ENCODE measurements around the gene ANKRD24. TPM values are rescaled to one million over a fixed set of nuclear protein-coding genes. Genes with fewer than 3 reads are reported as not detected.
"Not testable (repeated sequence)": the region's sequence is repeated elsewhere in the genome, so short reads cannot be mapped to it uniquely, and the experiment has no call there.

ANKRD24 gene
- total and polyA plus RNA-seq, 9 donors, result 0.45 to 1.3 (median 1.2) TPM

GRCh38 chr19:4268816-4269430, 86.4 kb downstream of the ANKRD24 start:
- peaks cover 1% of the 10 kb centered on the region for H3K4me1 ChIP-seq (ENCODE audit: insufficient read depth)
- H3K9me3 ChIP-seq, result no peaks in the 10 kb centered on the region
- no peaks in the 10 kb centered on the region for H3K27me3 ChIP-seq
- WGBS, 3 donors, result 87 to 89% (median 89%) methylated on average over 12 to 13 of the region's 13 CpGs
- H3K36me3 ChIP-seq, result no peaks in the 10 kb centered on the region
- intact Hi-C loops (cut with DNase I), result loop anchor here (5.0 to 10.0 kb wide), 6 partner anchors 76 to 286 kb away; partner anchors contain the start of genes MPND (in 1 of the 4) and SEMA6B (in 1 of the 4)
- H3K4me3 ChIP-seq, result no peak overlapping the region
- no peak for DNase-seq
- H3K27ac ChIP-seq, result no peak overlapping the region
- TF ChIP-seq, protein P1, sequence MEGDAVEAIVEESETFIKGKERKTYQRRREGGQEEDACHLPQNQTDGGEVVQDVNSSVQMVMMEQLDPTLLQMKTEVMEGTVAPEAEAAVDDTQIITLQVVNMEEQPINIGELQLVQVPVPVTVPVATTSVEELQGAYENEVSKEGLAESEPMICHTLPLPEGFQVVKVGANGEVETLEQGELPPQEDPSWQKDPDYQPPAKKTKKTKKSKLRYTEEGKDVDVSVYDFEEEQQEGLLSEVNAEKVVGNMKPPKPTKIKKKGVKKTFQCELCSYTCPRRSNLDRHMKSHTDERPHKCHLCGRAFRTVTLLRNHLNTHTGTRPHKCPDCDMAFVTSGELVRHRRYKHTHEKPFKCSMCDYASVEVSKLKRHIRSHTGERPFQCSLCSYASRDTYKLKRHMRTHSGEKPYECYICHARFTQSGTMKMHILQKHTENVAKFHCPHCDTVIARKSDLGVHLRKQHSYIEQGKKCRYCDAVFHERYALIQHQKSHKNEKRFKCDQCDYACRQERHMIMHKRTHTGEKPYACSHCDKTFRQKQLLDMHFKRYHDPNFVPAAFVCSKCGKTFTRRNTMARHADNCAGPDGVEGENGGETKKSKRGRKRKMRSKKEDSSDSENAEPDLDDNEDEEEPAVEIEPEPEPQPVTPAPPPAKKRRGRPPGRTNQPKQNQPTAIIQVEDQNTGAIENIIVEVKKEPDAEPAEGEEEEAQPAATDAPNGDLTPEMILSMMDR (IDR thresholded peaks at IDR 0.05), result no peak
- TF ChIP-seq EP300 (IDR thresholded peaks at IDR 0.05) (no peak), POLR2A (IDR thresholded peaks at IDR 0.05) (no peak)

- 65 to 79% (median 69%) methylated on average over 10 of the region's 10 CpGs for WGBS, 3 donors
- Histone ChIP-seq H3K4me1 (ENCODE audit: insufficient read depth) (peaks cover 1% of the 10 kb centered on the region), H3K9me3 (no peaks in the 10 kb centered on the region), H3K4me3 (no peak overlapping the region), H3K27me3 (no peaks in the 10 kb centered on the region), H3K36me3 (no peaks in the 10 kb centered on the region), H3K27ac (no peak overlapping the region)
- intact Hi-C loops (cut with DNase I), result no loop called here
- no peak for DNase-seq
- no peak for TF ChIP-seq POLR2A (IDR thresholded peaks at IDR 0.05)
- TF ChIP-seq EP300 (IDR thresholded peaks at IDR 0.05), result no peak
- TF ChIP-seq, protein P1 (IDR thresholded peaks at IDR 0.05), result no peak
These were observed 90.4 kb downstream of the ANKRD24 start for GRCh38 chr19:4272894-4273293.

DNA sequence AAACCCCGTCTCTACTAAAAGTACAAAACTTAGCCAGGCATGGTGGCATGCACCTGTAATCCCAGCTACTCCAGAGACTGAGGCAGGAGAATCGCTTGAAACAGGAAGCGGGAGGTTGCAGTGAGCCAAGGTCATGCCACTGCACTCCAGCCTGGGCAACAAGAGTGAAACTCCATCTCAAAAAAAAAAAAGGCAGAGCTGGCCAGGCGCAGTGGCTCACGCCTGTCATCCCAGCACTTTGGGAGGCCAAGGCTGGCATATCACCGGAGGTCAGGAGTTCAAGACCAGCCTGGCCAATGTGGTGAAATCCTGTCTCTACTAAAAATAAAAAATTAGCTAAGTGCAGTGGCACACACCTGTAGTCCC, 91.8 kb downstream of the ANKRD24 start:
- intact Hi-C loops (cut with DNase I), result not testable (repeated sequence)
- 75 to 88% (median 82%) methylated on average over 6 of the region's 6 CpGs for WGBS, 3 donors

More for the DNA sequence above, 91.8 kb downstream of the ANKRD24 start:
- not testable (repeated sequence) for H3K27ac ChIP-seq; DNase-seq; H3K27me3 ChIP-seq; H3K4me1 ChIP-seq (ENCODE audit: insufficient read depth); H3K36me3 ChIP-seq; H3K9me3 ChIP-seq; H3K4me3 ChIP-seq

Other genes starting within 250 kb of the ANKRD24 start
- under 1 TPM in 3 of 7 donors, not detected in 4; 0.26 to 0.40 (median 0.40) TPM for gene NMRK2, start 249.6 kb upstream of the ANKRD24 start, total RNA-seq
- gene NMRK2, start 249.6 kb upstream of the ANKRD24 start, polyA plus RNA-seq, result under 1 TPM in 1 of 2 donors, not detected in 1; 0.93 TPM
- gene DAPK3, start 211.6 kb upstream of the ANKRD24 start, total RNA-seq, result 100 to 1,000 TPM in 1 of 7 donors, 10 to 100 TPM in 6; 46.3 to 101 (median 57.0) TPM
- 10 to 100 TPM in 1 of 2 donors, 1 to 10 TPM in 1; 8.3 to 66.5 TPM for gene DAPK3, start 211.6 kb upstream of the ANKRD24 start, polyA plus RNA-seq
- gene EEF2, start 197.2 kb upstream of the ANKRD24 start, total RNA-seq, result 1,000 to 10,000 TPM; 1,491 to 4,634 (median 4,119) TPM
- 1,000 to 10,000 TPM; 2,682 to 3,932 TPM for gene EEF2, start 197.2 kb upstream of the ANKRD24 start, polyA plus RNA-seq
- gene PIAS4, start 175.0 kb upstream of the ANKRD24 start, total RNA-seq, result 10 to 100 TPM; 11.6 to 29.7 (median 23.6) TPM
- gene PIAS4, start 175.0 kb upstream of the ANKRD24 start, polyA plus RNA-seq, result 10 to 100 TPM in 1 of 2 donors, 1 to 10 TPM in 1; 5.2 to 18.9 TPM
- gene ZBTB7A, start 115.8 kb upstream of the ANKRD24 start, total RNA-seq, result 10 to 100 TPM; 25.0 to 56.4 (median 38.7) TPM
- gene ZBTB7A, start 115.8 kb upstream of the ANKRD24 start, polyA plus RNA-seq, result 10 to 100 TPM in 1 of 2 donors, 1 to 10 TPM in 1; 9.1 to 16.8 TPM
- gene MAP2K2, start 58.6 kb upstream of the ANKRD24 start, total RNA-seq, result 100 to 1,000 TPM in 5 of 7 donors, 10 to 100 TPM in 2; 39.9 to 130 (median 116) TPM
- gene MAP2K2, start 58.6 kb upstream of the ANKRD24 start, polyA plus RNA-seq, result 100 to 1,000 TPM; 108 to 136 TPM
- gene CREB3L3, start 29.1 kb upstream of the ANKRD24 start, total RNA-seq, result 1 to 10 TPM in 1 of 7 donors, not detected in 6; 2.7 TPM
- 1 to 10 TPM in 1 of 2 donors, under 1 TPM in 1; 0.22 to 1.0 TPM for gene CREB3L3, start 29.1 kb upstream of the ANKRD24 start, polyA plus RNA-seq
- 10 to 100 TPM; 11.1 to 19.9 (median 16.5) TPM for gene SIRT6, start 126 bp upstream of the ANKRD24 start, total RNA-seq
- 10 to 100 TPM in 1 of 2 donors, under 1 TPM in 1; 0.32 to 16.9 TPM for gene SIRT6, start 126 bp upstream of the ANKRD24 start, polyA plus RNA-seq
- gene EBI3, start 46.8 kb downstream of the ANKRD24 start, total RNA-seq, result 1 to 10 TPM in 5 of 7 donors, under 1 TPM in 1, not detected in 1; 0.58 to 6.6 (median 2.0) TPM
- 1 to 10 TPM in 1 of 2 donors, under 1 TPM in 1; 0.90 to 1.1 TPM for gene EBI3, start 46.8 kb downstream of the ANKRD24 start, polyA plus RNA-seq
- 10 to 100 TPM; 18.4 to 27.5 (median 21.5) TPM for gene YJU2, start 64.4 kb downstream of the ANKRD24 start, total RNA-seq
- gene YJU2, start 64.4 kb downstream of the ANKRD24 start, polyA plus RNA-seq, result 10 to 100 TPM; 20.7 to 33.1 TPM
- under 1 TPM in 2 of 7 donors, not detected in 5; 0.24 to 0.48 TPM for gene SHD, start 96.6 kb downstream of the ANKRD24 start, total RNA-seq
- under 1 TPM in 1 of 2 donors, not detected in 1; 0.86 TPM for gene SHD, start 96.6 kb downstream of the ANKRD24 start, polyA plus RNA-seq
- gene TMIGD2, start 119.7 kb downstream of the ANKRD24 start, total RNA-seq, result under 1 TPM in 1 of 7 donors, not detected in 6; 0.36 TPM
- gene TMIGD2, start 119.7 kb downstream of the ANKRD24 start, polyA plus RNA-seq, result under 1 TPM in 1 of 2 donors, not detected in 1; 0.29 TPM
- gene FSD1, start 121.9 kb downstream of the ANKRD24 start, total RNA-seq, result under 1 TPM in 2 of 7 donors, not detected in 5; 0.11 to 0.18 TPM
- under 1 TPM in 1 of 2 donors, not detected in 1; 0.48 TPM for gene FSD1, start 121.9 kb downstream of the ANKRD24 start, polyA plus RNA-seq
- gene STAP2, start 156.1 kb downstream of the ANKRD24 start, total RNA-seq, result 10 to 100 TPM; 10.3 to 32.5 (median 17.5) TPM
- gene STAP2, start 156.1 kb downstream of the ANKRD24 start, polyA plus RNA-seq, result 10 to 100 TPM in 1 of 2 donors, 1 to 10 TPM in 1; 9.7 to 18.8 TPM
- gene MPND, start 160.9 kb downstream of the ANKRD24 start, total RNA-seq, result 10 to 100 TPM in 5 of 7 donors, 1 to 10 TPM in 2; 5.2 to 31.1 (median 20.3) TPM
- 10 to 100 TPM in 1 of 2 donors, 1 to 10 TPM in 1; 2.4 to 14.5 TPM for gene MPND, start 160.9 kb downstream of the ANKRD24 start, polyA plus RNA-seq
- gene SH3GL1, start 217.9 kb downstream of the ANKRD24 start, total RNA-seq, result 10 to 100 TPM; 20.5 to 88.6 (median 68.3) TPM
- gene SH3GL1, start 217.9 kb downstream of the ANKRD24 start, polyA plus RNA-seq, result 10 to 100 TPM in 1 of 2 donors, 1 to 10 TPM in 1; 6.9 to 57.5 TPM
- gene CHAF1A, start 220.0 kb downstream of the ANKRD24 start, total RNA-seq, result 10 to 100 TPM in 1 of 7 donors, 1 to 10 TPM in 6; 4.7 to 10.4 (median 7.5) TPM
- 1 to 10 TPM; 7.3 to 8.6 TPM for gene CHAF1A, start 220.0 kb downstream of the ANKRD24 start, polyA plus RNA-seq

Data from ovary (tissue), 9 donors.